IPS-11a (cell line): ENCODE measurements around the gene PSTK.

Experiments
- H3K4me3 ChIP-seq: one replicate; pipeline ENCODE4 v1.5.1; 2013; ENCODE audit warnings: low read depth, low read length, control low read depth

Gene PSTK, protein sequence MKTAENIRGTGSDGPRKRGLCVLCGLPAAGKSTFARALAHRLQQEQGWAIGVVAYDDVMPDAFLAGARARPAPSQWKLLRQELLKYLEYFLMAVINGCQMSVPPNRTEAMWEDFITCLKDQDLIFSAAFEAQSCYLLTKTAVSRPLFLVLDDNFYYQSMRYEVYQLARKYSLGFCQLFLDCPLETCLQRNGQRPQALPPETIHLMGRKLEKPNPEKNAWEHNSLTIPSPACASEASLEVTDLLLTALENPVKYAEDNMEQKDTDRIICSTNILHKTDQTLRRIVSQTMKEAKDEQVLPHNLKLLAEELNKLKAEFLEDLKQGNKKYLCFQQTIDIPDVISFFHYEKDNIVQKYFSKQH

DNA sequence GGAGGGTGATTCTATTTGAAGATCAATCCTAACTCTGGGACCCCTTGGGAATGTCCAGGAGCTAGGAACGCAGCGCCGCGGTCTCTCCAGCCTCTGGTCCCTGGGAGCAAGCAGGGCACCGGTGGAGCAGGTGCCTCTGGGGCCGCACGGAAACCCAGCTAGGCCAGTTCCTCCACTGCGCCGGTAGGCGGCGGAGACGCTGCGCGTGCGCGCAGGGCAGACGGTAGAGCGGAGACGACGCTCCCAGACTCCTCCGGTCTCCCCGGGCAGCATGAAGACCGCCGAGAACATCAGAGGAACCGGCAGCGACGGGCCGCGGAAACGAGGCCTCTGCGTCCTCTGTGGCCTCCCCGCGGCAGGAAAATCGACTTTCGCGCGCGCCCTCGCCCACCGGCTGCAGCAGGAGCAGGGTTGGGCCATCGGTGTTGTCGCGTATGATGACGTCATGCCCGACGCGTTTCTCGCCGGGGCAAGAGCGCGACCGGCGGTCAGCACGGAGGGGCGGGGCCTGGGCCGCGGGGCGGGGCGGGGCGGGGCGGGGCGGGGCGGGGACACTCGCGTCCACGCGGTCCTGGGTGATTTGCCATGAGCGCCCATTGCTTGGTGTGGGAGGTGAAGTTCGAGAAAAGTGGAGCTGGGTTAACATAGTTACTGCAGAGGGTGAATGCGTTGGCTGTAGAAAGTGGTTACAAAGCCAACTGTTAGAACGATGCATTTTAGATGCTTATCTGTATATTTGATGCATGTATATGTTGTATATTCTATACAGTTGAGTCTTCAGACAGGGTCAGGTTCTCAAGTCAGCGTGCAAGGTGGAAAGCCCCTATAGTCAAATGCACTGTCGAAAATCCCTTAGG is at the start of gene PSTK:
Gene PSTK (plus strand): TSS at position 193 of the 857 bp plus-strand sequence. CDS start 79 bp downstream, at position 272.
- peak within 1 kb of the TSS; percentile 94 for H3K4me3 ChIP-seq

DNA sequence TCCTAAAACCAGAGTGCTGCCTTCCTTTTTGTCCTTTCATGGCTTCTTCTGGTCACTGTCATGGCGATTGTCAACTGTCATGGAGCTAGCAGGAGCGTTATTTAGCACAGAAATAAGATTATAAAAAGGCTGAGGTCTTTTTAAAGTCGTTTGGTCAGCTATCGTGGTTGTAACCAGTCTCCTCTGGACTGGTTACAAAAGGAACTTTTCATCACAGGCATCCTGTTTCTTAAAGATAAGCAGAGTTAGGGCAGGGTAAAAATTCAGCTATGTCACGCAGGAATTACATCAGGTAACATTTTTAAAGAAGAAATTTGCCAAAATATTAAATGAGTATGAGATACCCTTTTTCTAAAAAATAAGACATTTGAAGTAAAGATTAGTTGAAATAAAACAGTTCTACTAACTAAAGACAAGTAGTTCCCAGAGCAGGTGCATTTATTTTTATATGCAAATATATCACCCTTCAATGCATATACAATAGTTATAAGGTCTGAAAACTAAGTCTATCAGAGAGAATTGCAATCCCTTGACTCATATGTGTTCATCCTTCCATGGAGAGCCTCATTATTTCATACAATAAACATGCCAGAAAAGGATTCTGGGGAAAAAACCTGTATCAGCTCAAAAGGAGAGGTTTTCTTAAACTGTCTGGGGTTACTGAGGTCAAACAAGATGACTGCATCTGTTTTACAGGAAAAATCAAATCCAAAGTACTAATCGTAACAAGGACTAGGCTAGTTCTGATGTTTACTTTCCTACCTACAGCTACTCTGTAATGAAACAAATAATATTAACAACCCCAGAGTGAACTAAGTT is 48.9 kb upstream of the PSTK start:
- no peak overlapping the region for H3K4me3 ChIP-seq

DNA sequence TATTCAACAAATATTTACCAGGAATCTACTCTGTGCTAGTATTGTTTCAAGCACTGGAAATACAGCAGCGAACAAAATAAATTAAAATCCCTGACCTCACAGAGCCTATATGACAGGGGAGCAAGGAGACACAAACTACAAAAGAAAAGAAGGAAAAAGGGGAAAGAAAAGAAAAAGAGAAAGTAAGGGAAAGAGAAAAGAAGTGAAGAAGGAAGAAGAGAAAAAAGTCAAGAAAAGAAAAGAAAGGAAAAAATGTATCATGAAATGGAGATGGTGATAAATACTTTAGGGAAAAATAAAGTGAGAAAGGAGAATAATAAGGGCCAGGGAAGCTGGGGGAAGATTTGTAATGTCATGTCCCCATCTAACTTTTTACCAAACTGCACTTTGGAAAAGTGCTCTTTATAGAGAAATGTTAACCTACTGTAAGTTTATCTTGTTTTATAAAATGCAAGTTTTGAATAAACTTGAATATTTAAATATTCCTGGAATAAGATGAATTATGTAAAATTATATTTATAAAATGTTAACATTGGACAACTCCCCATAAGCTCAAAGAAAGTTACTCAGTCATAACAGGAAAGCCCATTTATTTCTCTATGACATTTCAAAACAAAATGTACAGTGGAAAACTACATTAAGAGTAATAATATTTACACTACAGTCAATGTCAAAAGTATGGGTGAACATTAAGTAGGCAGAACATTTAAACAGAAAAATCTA is 40.9 kb upstream of the PSTK start:
- no peak overlapping the region for H3K4me3 ChIP-seq

DNA sequence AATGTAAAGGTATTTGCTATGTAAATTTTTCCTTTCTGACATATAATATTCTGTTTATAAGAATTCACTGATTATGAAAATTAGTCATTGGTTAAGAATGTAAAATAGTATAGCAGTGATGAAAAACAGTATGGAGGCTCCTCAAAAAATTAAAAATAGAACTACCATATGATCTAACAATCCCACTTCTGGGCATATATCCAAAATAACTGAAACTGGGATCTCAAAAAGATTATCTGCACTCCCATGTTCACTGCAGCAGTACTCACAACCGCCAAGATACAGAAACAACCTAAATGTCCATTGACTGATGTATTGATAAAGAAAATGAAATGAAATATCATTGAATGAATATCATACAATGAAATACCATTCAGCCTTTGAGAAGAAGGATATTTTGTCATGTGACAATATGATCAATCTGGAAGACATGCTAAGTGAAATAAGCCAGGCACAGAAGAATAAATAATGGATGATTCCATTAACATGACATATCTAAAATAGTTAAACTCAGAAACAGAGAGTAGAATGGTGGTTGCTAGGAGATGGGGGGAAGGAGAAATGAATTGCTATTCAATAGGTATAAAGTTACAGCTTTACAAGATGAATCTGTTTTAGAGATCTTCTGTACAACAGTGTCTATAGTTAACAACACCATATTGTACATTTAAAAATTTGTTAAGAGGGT is 40.2 kb upstream of the PSTK start:
- no peak overlapping the region for H3K4me3 ChIP-seq

DNA sequence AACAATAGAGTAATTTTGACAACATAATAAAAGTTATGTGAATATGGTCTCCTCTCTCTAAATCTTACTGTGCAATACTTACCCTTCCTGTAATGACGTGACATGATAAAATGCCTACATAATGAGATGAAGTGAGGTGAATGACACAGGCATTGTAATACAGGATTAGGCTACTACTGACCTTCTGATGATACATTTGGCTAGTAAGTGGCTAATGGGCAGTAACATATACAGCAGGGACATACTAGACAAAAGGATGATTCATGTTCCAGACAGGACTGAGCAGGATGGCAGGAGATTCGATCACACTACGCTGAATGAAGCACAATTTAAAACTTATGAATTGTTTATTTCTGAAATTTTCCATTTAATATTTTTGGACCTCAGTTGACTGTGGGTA is 30.9 kb upstream of the PSTK start:
- no peak overlapping the region for H3K4me3 ChIP-seq

DNA sequence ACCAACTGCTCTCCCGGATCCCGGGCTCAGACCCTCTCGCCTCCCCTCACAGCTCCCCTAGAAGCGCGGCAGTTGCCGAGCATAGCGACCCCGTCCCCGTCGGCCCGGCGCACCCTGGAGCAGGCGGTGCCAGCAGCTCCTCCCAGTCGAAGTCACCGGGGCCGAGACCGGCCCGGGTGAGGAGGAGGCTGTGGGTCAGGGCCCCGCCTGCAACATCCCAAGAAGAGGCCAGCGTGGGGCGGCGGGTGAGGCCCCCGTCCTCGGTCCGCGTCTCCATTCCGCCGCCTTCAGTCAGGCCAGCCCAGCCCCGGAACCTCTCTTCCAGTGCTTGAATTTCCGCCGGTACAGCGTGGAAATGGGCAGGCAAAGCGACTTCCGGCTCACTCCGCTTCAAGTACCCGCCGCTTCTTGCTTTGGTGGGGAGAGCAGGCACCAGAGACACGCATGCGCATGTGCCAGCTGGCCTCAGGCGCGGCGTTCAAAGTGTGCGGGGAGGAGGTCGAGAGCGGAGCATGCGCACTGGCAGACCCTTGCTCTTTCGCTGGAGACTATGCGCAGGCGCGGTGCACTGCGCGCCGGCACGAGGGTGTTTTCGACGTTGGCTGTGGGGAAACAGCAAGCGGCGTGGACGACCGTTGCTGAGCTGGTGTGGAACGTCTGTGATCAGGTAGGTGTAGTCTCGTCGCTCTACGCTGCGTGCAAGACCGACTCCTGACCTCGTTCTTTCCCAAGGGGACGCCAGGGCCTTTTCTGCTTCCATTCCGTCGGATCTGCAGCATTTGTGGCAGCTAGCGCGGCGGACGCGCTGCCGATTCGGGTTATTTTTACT is 26.1 kb upstream of the PSTK start, which contains the start of gene C10orf88:
Gene C10orf88 (minus strand): TSS at position 326 of the 829 bp plus-strand sequence. CDS start 49 bp downstream, at position 277.
- peak within 1 kb of the TSS; percentile 71 for H3K4me3 ChIP-seq

DNA sequence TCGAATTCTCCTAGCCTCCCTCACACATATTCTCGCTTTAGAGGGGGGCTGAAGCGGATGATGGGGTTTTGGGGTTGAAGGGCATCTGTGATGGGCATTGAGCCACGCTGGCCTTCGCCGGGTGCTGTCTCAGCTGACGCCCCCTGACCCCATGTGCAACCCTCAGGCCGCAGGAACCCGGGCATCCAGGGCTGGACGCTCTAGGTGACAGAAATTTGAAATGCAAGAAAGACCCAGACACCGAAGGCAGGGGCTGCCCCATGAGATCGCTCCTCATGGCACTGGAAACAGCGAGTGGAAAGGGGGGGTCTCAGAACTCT is 25.5 kb upstream of the PSTK start:
- no peak overlapping the region for H3K4me3 ChIP-seq

DNA sequence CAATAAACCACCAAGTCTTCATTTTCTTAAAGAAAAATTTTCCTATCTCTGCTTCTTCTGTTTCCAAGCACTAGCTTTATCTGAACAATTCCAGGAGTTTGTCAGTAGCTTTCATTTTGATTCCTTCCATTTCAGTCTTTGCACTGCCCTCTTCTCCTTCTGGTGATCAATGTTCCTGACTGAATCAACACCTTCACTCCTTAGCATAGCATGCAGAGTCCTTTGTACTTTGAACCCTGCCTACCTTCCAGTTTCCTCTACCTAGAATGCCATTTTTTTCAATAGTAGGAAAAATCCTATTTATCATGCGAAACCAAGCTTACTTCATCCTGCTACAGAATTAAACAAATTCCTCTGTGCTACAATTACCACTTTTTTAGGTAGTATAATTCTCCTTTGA is 24.3 kb upstream of the PSTK start:
- no peak overlapping the region for H3K4me3 ChIP-seq

DNA sequence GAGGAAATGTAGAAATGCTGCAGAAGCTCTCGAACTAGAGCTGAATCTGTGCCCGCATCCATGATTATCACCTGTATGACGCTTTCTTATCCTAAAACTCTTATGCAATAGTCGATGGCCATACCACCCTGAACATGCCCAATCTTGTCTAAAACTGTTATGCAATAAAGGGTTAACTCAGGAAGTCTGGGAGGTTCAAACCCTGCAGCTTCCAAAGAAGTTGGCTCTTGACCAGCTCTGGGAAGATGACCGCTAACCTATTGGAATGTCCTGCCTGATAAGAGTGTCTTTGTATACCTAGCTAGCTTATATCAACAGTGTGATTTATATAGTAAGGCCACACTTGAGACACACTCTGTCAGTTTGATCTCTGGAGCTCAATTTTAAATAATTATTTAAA is 22.7 kb upstream of the PSTK start:
- no peak overlapping the region for H3K4me3 ChIP-seq

DNA sequence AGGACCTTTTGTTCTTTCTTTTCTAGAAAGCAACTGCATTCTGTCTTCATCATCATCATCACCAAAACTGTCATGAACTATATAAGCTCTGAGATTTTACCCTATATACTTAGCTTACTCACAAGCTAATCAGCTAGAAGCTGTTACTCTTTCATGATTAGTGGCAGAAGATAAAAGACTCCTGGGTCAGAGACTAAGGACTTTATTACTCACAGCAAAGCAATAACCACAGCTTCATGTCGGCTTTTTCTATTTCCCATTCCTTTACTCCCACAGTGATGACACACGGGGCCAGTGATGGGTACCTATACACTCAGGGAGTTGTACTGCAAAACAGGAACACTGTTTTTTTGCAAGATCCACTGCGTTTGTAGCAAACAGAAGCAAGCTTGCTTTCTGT is 17.8 kb upstream of the PSTK start:
- H3K4me3 ChIP-seq: no peak overlapping the region

DNA sequence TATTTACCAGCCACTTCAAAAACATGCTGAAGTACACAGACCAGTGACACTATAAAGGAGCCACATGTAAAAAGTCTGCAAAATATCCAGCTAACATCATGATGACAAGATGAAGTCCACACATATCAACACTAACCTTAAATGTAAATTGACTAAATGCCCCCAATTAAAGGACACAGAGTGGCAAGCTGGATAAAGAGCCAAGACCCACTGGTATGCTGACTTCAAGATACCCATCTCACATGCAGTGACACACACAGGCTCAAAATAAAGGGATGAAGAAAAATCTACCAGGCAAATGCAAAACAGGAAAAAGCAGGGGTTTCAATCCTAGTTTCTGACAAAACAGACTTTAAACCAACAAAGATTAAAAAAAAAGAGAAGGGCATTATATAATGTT is 13.3 kb upstream of the PSTK start:
- no peak overlapping the region for H3K4me3 ChIP-seq

DNA sequence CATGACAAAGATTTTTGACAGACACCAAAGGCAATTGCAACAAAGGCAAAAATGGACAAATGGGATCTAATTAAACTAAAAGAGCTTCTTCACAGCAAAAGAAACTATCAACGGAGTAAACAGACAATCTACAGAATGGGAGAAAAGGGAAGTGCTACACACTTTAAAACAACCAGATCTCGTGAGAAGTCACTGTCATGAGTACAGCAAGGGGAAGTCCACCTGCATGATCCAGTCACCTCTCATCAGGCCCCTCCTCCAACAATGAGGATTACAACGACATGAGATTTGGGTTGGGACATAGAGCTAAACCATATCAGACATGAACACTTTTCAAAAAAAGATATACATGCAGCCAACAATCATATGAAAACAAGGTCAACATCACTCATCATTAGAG is 11.5 kb upstream of the PSTK start:
- H3K4me3 ChIP-seq: no peak overlapping the region

DNA sequence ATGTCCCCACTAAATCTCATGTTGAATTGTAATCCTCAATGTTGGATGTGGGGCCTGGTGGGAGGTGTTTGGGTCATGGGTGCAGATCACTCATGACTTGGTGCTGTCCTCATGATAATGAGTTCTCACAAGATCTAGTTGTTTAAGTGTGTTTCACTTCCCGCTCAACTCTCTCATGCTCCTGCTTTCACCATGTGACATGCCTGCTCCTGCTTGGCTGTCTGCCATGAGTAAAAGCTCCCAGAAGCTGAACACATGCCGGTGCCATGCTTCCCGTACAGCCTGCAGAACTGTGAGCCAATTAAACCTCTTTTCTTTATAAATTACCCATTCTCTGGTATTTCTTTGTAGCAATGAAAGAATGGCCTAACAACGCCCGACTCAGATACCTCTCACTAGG is 6.2 kb upstream of the PSTK start:
- H3K4me3 ChIP-seq: no peak overlapping the region

DNA sequence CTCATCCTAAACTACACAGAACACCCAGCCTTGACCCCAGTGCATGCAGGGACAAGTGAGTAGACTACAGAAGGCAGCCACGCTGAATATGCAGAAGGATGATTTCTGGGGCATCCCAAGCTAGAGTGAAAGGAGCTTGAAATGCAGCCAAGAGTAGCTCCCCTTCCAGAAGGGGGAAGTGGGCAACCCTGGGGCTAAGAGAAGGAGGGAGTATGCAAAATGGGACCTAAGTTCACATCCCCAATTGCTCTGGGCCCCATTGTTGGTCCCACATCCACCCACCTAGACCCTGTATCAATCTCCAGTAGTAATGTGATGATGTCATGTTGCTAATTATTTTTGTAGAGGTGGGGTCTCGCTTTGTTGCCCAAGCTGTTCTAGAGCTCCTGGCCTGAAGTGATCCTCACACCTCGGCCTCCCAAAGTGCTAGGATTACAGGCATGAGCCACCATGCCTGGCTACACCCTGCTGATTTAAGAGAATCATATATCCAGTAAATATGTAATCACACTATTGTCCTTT is 5.6 kb upstream of the PSTK start:
- H3K4me3 ChIP-seq: no peak overlapping the region

DNA sequence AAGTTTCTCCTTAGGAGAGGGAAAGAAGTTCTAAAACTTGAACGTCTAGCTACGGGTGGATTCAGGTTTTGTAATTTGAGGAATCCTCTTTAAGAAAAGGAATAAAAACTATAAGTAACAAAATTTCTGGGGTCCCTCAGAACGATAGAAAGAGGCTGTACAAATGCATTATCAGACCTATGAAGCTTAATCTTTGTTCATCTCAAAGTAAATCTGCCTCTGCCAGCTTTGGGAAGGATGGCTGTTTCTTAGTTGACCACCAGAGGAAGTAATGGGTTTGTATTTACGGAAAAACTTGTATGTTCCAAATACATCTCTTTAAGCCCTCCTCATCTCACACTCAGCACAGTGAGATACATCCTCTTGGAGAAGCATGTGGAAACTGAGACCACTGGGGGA is 864 bp downstream of the PSTK start:
- H3K4me3 ChIP-seq: peak overlapping the region; percentile 53

DNA sequence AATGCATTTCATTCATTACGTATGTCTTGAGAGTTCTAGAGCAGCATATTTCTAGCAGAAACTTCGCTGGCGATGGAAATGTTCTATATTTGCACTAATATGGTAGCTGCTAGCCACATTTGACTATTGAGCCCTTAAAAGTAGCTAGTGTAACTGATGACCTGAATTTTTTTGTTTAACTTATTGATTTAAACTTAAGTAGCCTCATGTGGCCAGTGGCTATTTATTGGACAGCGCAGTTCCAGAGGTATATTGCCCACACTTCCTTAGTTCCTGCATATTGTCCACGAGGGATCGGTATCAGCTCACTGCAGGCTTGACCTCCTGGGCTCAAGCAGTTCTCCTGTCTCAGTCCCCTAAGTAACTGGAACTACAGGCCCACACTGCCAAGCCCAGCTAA is 3.7 kb downstream of the PSTK start:
- no peak overlapping the region for H3K4me3 ChIP-seq

DNA sequence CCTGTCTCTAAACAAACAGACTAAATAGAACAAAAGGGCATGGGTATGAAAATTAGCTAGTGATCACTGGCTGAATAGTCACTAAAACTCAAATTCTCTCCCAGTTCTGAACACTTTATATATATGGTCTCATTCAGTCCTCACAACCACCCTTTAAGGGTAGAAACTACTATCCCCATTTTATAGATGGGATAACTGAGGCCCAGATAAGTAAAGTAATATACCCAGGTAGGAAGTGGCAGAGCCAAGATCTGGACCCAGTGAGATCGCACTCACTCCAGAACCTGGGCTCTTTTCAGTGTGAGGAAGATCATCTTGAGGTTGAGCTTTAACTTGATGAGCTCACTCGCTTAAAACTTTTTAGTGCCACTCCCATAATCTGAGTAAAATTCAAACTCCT is 4.5 kb downstream of the PSTK start:
- no peak overlapping the region for H3K4me3 ChIP-seq

DNA sequence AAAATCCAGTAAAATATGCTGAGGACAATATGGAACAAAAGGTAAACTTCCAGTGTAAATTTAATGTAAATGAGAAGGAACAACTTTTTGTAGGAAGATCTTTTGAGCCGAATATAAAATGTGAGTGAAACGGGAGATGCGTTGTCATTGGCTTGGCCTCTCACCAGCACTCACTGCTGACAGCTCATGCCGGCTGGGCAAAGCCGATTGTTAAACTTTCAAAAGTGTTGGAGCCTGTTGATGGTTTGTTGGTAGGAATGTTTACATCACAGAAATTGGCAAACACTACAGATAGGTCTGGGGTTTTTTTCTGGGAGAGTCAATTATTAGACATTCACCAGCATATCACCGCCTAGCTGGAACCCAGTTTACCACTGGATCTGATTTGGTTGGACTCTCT is 6.1 kb downstream of the PSTK start:
- no peak overlapping the region for H3K4me3 ChIP-seq

DNA sequence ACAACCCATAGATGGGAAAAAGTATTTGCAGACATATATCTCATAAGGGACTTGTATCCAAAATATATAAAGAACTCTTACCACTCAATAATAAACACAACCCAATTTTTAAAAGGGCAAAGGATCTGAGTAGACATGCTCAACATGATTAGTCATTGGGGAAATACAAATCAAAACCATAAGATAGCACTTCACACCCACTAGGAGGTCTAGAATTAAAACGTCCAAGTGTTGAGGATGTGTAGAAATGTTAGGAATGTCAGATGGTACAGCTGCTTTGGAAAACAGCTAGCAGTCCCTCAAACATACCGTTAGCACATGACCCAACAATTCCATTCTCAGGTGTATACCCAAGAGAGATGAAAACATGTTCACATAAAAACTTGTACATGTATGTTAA is 8.3 kb downstream of the PSTK start:
- H3K4me3 ChIP-seq: no peak overlapping the region
